Erythroblast (primary cell): Measurements from ENCODE around the gene JAZF1.

Source experiments
- GATA1 ChIP-seq: IDR thresholded peaks from 2 replicates; pipeline ENCODE4 v1.6.1; 2011; ENCODE audit warnings: low read depth, mild to moderate bottlenecking, control low read depth, low read length, moderate library complexity
- POLR2A ChIP-seq: IDR thresholded peaks from 2 replicates; pipeline ENCODE4 v1.6.1; 2011; ENCODE audit warnings: mild to moderate bottlenecking, low read length

GRCh38 chr7:27953777-27954176 is 226.8 kb downstream of the JAZF1 start:
- TF ChIP-seq POLR2A (no peak), GATA1 (no peak)
